IPS DF 4.7 (cell line): ENCODE measurements around the gene WDR20.

Source experiments
- DNase-seq: peaks from one replicate; pipeline ENCODE4 v3.0.0-alpha.2; 2013; ENCODE audit warnings: low spot score; ENCODE audit errors: extremely low read depth

The WDR20 gene

GRCh38 chr14:102196039-102196901 lies 56.6 kb downstream of the WDR20 start:
- DNase-seq, result no peak

GRCh38 chr14:102196902-102197230 lies 57.2 kb downstream of the WDR20 start:
- no peak for DNase-seq

- no peak for DNase-seq
Measured at GRCh38 chr14:102197317-102197853, 57.7 kb downstream of the WDR20 start.

- no peak for DNase-seq
Measured at GRCh38 chr14:102200690-102201352, 61.1 kb downstream of the WDR20 start.

GRCh38 chr14:102201353-102201738 lies 61.6 kb downstream of the WDR20 start:
- DNase-seq, result no peak

GRCh38 chr14:102201776-102202175 lies 62.1 kb downstream of the WDR20 start:
- DNase-seq, result no peak

GRCh38 chr14:102202944-102203343 lies 63.2 kb downstream of the WDR20 start:
- no peak for DNase-seq

- no peak for DNase-seq
Measured at GRCh38 chr14:102203382-102203781, 63.7 kb downstream of the WDR20 start.

- no peak for DNase-seq
Measured at GRCh38 chr14:102205560-102205959, 65.9 kb downstream of the WDR20 start.

GRCh38 chr14:102206918-102207317 lies 67.2 kb downstream of the WDR20 start:
- DNase-seq, result no peak

- no peak for DNase-seq
Measured at GRCh38 chr14:102207831-102208365, 68.2 kb downstream of the WDR20 start.

- no peak for DNase-seq
Measured at GRCh38 chr14:102208741-102209140, 69.0 kb downstream of the WDR20 start.

- DNase-seq, result no peak
Measured at GRCh38 chr14:102209224-102209966, 69.7 kb downstream of the WDR20 start.

- DNase-seq, result no peak
Measured at GRCh38 chr14:102210421-102211042, 70.8 kb downstream of the WDR20 start.

GRCh38 chr14:102211240-102211639 lies 71.5 kb downstream of the WDR20 start:
- no peak for DNase-seq

- no peak for DNase-seq
Measured at GRCh38 chr14:102212356-102212755, 72.7 kb downstream of the WDR20 start.

- no peak for DNase-seq
Measured at GRCh38 chr14:102212845-102213244, 73.1 kb downstream of the WDR20 start.

- DNase-seq, result no peak
Measured at GRCh38 chr14:102213470-102213869, 73.8 kb downstream of the WDR20 start.

GRCh38 chr14:102213984-102214658 lies 74.4 kb downstream of the WDR20 start:
- no peak for DNase-seq

GRCh38 chr14:102215071-102215470 lies 75.4 kb downstream of the WDR20 start:
- DNase-seq, result no peak
